ENCODE measurements around the gene NKX2-2. TPM values are rescaled to one million over a fixed set of nuclear protein-coding genes. Genes with fewer than 3 reads are reported as not detected.

NKX2-2 gene
- total RNA-seq, 4 donors from 2014 or later = not detected

GRCh38 chr20:21546355-21546754, 32.5 kb upstream of the NKX2-2 start:
- DNase-seq (ENCODE audit: low spot score in 2 of 2) = no peak
- no peak for TF ChIP-seq POLR2A (IDR thresholded peaks at IDR 0.05)
- TF ChIP-seq, protein P1, sequence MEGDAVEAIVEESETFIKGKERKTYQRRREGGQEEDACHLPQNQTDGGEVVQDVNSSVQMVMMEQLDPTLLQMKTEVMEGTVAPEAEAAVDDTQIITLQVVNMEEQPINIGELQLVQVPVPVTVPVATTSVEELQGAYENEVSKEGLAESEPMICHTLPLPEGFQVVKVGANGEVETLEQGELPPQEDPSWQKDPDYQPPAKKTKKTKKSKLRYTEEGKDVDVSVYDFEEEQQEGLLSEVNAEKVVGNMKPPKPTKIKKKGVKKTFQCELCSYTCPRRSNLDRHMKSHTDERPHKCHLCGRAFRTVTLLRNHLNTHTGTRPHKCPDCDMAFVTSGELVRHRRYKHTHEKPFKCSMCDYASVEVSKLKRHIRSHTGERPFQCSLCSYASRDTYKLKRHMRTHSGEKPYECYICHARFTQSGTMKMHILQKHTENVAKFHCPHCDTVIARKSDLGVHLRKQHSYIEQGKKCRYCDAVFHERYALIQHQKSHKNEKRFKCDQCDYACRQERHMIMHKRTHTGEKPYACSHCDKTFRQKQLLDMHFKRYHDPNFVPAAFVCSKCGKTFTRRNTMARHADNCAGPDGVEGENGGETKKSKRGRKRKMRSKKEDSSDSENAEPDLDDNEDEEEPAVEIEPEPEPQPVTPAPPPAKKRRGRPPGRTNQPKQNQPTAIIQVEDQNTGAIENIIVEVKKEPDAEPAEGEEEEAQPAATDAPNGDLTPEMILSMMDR (IDR thresholded peaks at IDR 0.05) = no peak
- 35 to 51% methylated on average over 4 of the region's 4 CpGs for WGBS, 2 donors
- intact Hi-C loops (cut with DNase I; ENCODE audit: low total_unique reads) = no loop called here
- H3K4me3 ChIP-seq (ENCODE audit: low read depth, poor library complexity, severe bottlenecking) = no peak overlapping the region

- TF ChIP-seq POLR2A (IDR thresholded peaks at IDR 0.05) = no peak
- TF ChIP-seq, protein P1 (IDR thresholded peaks at IDR 0.05) = no peak
- WGBS, 2 donors = 85% methylated on average over 3 of the region's 3 CpGs
- H3K4me3 ChIP-seq (ENCODE audit: low read depth, poor library complexity, severe bottlenecking) = no peak overlapping the region
- DNase-seq (ENCODE audit: low spot score in 2 of 2) = no peak
- intact Hi-C loops (cut with DNase I; ENCODE audit: low total_unique reads) = no loop called here
These were observed 25.6 kb upstream of the NKX2-2 start for GRCh38 chr20:21539512-21539911.

DNA sequence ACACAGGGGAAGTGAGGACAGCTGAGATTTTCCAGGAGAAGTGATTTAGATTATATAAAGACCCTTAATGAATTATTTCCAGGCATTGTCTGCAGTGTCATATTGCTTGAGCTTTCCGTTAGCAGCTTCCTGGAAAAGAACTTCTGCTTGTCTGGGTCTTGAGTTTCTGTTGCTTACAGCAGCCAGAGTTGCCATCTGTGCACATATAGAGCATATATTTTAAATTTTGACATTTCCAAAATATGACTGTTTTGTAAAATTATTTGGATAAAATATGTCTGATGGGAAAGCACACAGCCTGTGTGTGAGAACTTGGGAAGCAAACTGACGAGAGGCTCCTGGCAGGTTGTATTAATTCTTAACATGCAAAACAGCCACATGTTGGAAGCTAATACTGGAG, 21.0 kb upstream of the NKX2-2 start:
- TF ChIP-seq, protein P1 (IDR thresholded peaks at IDR 0.05) = no peak
- no peak for TF ChIP-seq POLR2A (IDR thresholded peaks at IDR 0.05)
- no peak overlapping the region for H3K4me3 ChIP-seq (ENCODE audit: low read depth, poor library complexity, severe bottlenecking)
- intact Hi-C loops (cut with DNase I; ENCODE audit: low total_unique reads) = no loop called here
- 35 to 49% methylated on average over 2 of the region's 2 CpGs for WGBS, 2 donors
- DNase-seq (ENCODE audit: low spot score in 2 of 2) = no peak

GRCh38 chr20:21534453-21534852, 20.6 kb upstream of the NKX2-2 start:
- TF ChIP-seq, protein P1 (IDR thresholded peaks at IDR 0.05) = no peak
- no peak for TF ChIP-seq POLR2A (IDR thresholded peaks at IDR 0.05)
- WGBS, 2 donors = 49 to 76% methylated on average over 2 of the region's 2 CpGs
- H3K4me3 ChIP-seq (ENCODE audit: low read depth, poor library complexity, severe bottlenecking) = no peak overlapping the region
- no peak for DNase-seq (ENCODE audit: low spot score in 2 of 2)
- intact Hi-C loops (cut with DNase I; ENCODE audit: low total_unique reads) = no loop called here

- no peak for DNase-seq (ENCODE audit: low spot score in 2 of 2)
- no peak overlapping the region for H3K4me3 ChIP-seq (ENCODE audit: low read depth, poor library complexity, severe bottlenecking)
- TF ChIP-seq, protein P1 (IDR thresholded peaks at IDR 0.05) = no peak
- no peak for TF ChIP-seq POLR2A (IDR thresholded peaks at IDR 0.05)
- 42 to 44% methylated on average over 6 of the region's 6 CpGs for WGBS, 2 donors
- intact Hi-C loops (cut with DNase I; ENCODE audit: low total_unique reads) = no loop called here
These were observed 16.0 kb upstream of the NKX2-2 start for GRCh38 chr20:21529863-21530262.

DNA sequence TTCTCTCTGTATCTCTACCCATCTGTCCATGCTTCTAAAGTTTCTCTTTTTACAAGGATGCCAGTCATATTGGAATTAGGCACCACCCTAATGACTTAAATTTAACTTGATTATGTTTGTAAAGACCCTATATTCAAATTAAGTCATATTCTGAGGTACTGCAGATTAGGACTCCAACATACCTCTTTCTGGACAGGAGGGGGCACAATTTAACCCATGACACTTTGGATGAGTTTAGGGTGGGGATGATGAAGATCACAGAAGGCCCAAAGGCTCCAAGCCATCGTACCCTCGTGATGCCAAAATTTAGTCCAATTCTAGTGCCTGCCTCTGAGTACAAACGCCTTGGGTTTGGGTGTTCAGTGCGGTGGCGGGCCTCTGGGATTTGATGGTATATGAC, 15.0 kb upstream of the NKX2-2 start:
- DNase-seq (ENCODE audit: low spot score in 2 of 2) = no peak
- 88 to 92% methylated on average over 5 of the region's 5 CpGs for WGBS, 2 donors
- no peak overlapping the region for H3K4me3 ChIP-seq (ENCODE audit: low read depth, poor library complexity, severe bottlenecking)
- TF ChIP-seq POLR2A (IDR thresholded peaks at IDR 0.05) = no peak
- TF ChIP-seq, protein P1 (IDR thresholded peaks at IDR 0.05) = no peak
- intact Hi-C loops (cut with DNase I; ENCODE audit: low total_unique reads) = no loop called here

All from lower leg skin (tissue), 4 donors.